NT2/D1 (cell line): ENCODE data around the gene UBC.
"Not testable (repeated sequence)": the region's sequence is repeated elsewhere in the genome, so short reads cannot be mapped to it uniquely, and the experiment has no call there.

Experiments
- DNase-seq: peaks from one replicate; pipeline ENCODE4 v3.0.0-alpha.2; 2011; ENCODE audit warnings: low read depth, low spot score
- H3K27me3 ChIP-seq: 2 replicates; pipeline ENCODE4 v1.6.0; 2011; ENCODE audit warnings: mild to moderate bottlenecking; ENCODE audit not compliant: insufficient read length, insufficient read depth
- H3K36me3 ChIP-seq: 2 replicates; pipeline ENCODE4 v1.6.1; 2011; ENCODE audit warnings: mild to moderate bottlenecking, low read length, mixed read lengths; ENCODE audit not compliant: insufficient read depth, insufficient read length
- H3K4me1 ChIP-seq: 2 replicates; pipeline ENCODE4 v1.5.1; 2011; ENCODE audit not compliant: insufficient read depth, insufficient read length
- H3K4me3 ChIP-seq: 2 replicates; pipeline ENCODE4 v1.5.1; 2011; ENCODE audit warnings: low read depth; ENCODE audit not compliant: insufficient read length
- H3K9ac ChIP-seq: 2 replicates; pipeline ENCODE4 v1.6.0; 2011; ENCODE audit warnings: low read depth; ENCODE audit not compliant: insufficient read length
- H3K9me3 ChIP-seq: 2 replicates; pipeline ENCODE4 v1.5.1; 2011; ENCODE audit warnings: mild to moderate bottlenecking, low read length; ENCODE audit not compliant: insufficient read depth
- SUZ12 ChIP-seq: IDR thresholded peaks from 2 replicates; pipeline ENCODE4 v1.6.1; 2011; ENCODE audit not compliant: insufficient read length, insufficient read depth; ENCODE audit errors: extremely low read depth
- YY1 ChIP-seq: IDR thresholded peaks from 2 replicates; pipeline ENCODE4 v1.6.1; 2011; ENCODE audit not compliant: insufficient read length, insufficient read depth
- ZNF274 ChIP-seq: IDR thresholded peaks from 2 replicates; pipeline ENCODE4 v1.6.1; 2011; ENCODE audit warnings: mild to moderate bottlenecking, low read depth, low read length

The UBC gene

DNA sequence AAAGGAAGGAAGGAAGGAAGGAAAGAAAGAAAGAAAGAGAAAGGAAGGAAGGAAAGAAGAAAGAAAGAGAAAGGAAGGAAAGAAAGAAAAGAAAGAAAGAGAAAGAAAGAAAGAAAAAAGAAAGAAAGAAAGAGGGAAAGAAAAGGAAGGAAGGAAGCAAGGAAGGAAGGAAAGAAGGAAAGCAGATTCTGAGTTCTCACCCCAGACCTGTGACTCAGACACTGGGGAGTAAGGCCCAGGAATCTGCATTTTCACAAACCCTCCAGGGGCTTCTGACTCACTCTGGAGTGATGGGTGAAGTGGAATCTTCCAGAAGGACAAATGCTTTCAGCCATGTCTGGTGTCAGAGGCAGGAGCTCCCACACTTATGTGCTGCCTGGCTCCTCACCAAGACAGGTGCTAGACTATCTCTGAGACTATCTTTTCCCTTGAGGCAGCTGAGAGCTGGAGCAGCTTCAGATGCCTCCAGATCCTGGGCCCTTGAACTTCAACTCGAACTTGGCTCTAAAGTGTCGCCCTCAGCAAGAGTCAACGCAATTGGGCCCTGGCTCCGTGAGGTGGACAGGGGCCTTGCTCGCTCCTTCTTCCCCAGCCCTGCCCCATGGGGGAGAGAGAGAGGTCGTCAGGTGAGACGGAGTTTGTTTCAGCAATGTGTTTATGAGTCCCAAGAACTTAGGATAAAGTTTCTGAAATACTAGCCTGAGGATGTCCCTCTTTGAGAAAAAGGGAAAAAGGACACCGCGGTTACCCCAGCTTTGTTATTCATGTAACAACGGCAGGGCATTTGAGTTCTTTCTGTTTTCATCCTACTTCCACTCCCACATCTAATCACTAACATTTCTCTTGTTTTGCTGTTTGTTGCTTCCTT lies 31.0 kb downstream of the UBC start:
- Histone ChIP-seq H3K9me3 (no peaks in the 10 kb centered on the region), H3K27me3 (no peaks in the 10 kb centered on the region), H3K4me1 (peaks cover 7% of the 10 kb centered on the region), H3K9ac (no peak overlapping the region), H3K36me3 (no peaks in the 10 kb centered on the region), H3K4me3 (no peak overlapping the region)
- TF ChIP-seq ZNF274 (no peak), SUZ12 (no peak)
- DNase-seq: no peak

DNA sequence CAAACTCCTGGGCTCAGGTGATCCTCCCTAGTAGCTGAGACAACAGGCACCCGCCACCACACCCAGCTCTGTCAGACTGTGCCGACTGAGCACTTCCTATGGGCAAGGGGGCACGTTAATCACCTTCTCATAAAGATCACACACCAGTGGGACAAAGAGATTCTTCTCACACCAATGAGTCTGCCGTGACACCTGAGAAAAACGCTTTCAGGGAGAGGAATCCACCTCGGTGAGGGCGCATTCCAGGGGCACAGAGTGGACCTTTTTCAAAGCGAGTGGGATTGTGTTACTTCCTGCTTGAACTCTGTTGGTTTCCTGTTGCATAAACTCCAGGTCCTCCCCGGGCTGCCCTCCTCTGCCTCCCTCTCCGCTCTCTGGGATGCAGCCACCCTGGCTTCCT lies 33.3 kb downstream of the UBC start:
- Histone ChIP-seq H3K9ac (no peak overlapping the region), H3K4me3 (no peak overlapping the region), H3K27me3 (no peaks in the 10 kb centered on the region), H3K4me1 (peaks cover 7% of the 10 kb centered on the region), H3K36me3 (no peaks in the 10 kb centered on the region), H3K9me3 (no peaks in the 10 kb centered on the region)
- TF ChIP-seq YY1 (no peak), SUZ12 (no peak), ZNF274 (no peak)
- DNase-seq: no peak

DNA sequence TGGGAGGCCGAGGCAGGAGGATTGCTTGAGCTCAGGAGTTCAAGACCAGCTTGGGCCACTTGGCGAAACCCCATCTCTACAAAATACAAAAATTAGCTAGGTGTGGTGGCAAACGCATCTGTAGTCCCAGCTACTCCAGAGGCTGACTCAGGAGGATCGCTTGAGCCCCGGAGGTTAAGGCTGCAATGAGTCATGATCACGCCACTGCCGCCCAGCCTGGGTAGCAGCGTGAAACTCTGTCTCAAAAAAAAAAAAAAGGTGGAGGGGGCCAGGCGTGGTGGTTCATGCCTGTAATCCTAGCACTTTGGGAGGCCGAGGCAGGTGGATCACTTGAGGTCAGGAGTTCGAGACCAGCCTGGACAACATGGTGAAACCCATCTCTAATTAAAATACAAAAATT lies 34.1 kb downstream of the UBC start:
- H3K4me1 ChIP-seq, H3K9ac ChIP-seq, H3K36me3 ChIP-seq, H3K9me3 ChIP-seq, H3K4me3 ChIP-seq, H3K27me3 ChIP-seq, DNase-seq: not testable (repeated sequence)

DNA sequence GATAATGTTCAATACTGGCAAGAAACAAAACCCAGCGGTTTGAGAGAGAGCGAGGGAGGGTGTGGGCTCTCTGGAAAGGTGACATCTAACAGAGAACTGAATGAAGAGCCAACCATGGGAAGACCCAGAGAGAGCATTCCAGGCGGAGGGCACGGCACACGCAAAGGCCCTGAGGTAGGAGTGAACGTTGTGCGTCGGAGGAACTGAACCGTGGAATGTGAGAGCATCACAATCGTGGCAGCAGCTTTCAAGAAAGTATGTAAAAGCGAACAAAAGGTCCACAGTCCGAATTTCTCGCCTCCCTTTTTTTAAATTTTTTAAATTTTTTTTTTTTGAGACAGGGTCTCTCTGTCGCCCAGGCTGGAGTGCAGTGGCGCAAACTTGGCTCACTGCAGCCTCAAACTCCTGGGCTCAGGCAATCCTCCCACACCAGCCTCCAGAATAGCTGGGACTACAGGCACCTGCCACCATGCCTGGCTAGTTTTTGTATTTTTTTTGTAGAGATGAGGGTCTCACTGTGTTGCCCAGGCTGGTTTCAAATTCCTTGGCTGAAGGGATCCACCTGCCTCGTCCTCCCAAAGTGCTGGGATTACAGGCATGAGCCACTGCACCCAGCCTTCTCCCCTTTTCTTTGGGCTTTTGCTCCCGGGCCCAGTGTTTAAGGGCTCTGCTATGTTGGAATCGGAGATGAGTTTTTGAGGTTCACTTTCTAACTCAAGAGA lies 35.5 kb downstream of the UBC start:
- Histone ChIP-seq H3K9me3 (no peaks in the 10 kb centered on the region), H3K9ac (no peak overlapping the region), H3K4me1 (peaks cover 3% of the 10 kb centered on the region), H3K36me3 (no peaks in the 10 kb centered on the region), H3K27me3 (no peaks in the 10 kb centered on the region), H3K4me3 (no peak overlapping the region)
- no peak for DNase-seq
- no peak for TF ChIP-seq YY1
- no peak for TF ChIP-seq ZNF274
- no peak for TF ChIP-seq SUZ12

DNA sequence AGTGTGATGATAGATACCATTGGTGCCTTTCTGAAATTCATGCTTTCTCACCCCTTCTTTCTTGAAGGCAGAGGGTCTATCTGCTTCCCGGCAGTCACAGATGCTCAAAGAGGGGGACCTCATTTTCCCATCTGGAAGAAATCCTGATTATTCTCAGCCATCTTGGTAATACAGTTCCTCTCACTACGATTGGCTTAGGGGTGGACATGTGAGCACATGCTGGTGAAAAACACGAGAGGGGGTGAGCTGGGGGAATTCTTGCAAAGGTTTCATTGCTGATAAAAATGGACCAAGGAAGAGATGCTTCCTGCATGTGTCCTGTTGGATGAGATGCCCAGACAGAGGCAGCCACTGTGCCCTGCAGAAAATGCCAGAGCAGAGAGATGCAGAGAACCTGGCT lies 37.0 kb downstream of the UBC start:
- no peak for TF ChIP-seq ZNF274
- TF ChIP-seq YY1: no peak
- TF ChIP-seq SUZ12: no peak
- no peaks in the 10 kb centered on the region for H3K9me3 ChIP-seq
- H3K4me1 ChIP-seq: peaks cover 3% of the 10 kb centered on the region
- H3K9ac ChIP-seq: no peak overlapping the region
- DNase-seq: no peak
- no peaks in the 10 kb centered on the region for H3K27me3 ChIP-seq
- H3K4me3 ChIP-seq: no peak overlapping the region
- H3K36me3 ChIP-seq: no peaks in the 10 kb centered on the region

DNA sequence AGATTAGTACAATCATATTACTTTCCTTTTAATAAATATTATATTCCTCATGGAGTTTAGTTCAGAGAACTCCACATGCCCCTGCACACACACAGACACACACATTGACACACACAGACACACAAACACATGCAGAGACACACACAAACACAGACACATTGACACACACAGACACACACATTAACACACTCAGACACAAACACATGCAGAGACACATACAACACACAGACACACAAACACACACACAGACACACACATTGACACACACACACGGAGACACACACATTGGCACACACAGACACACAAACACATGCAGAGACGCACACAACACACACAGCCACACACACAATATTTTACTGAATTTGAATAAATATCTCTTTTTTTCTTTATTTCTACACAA lies 38.3 kb downstream of the UBC start:
- H3K9ac ChIP-seq: no peak overlapping the region
- no peaks in the 10 kb centered on the region for H3K36me3 ChIP-seq
- no peaks in the 10 kb centered on the region for H3K27me3 ChIP-seq
- DNase-seq: no peak
- peaks cover 6% of the 10 kb centered on the region for H3K4me1 ChIP-seq
- TF ChIP-seq YY1 (no peak), ZNF274 (no peak), SUZ12 (no peak)
- H3K9me3 ChIP-seq: no peaks in the 10 kb centered on the region
- no peak overlapping the region for H3K4me3 ChIP-seq

DNA sequence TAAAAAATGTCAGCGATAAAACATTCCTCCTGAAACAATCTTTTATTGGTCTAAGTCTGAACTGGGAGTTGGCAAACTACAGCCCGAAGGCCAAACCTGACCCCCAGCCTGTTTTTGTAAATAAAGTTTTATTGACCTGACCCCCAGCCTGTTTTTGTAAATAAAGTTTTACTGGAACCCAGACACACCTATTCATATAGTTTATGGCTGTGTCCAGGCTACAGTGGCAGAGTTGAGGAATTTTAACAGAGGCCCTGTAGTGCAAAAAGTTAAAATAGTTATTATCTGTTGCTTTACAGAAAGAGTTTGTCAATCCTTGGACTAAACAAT lies 38.7 kb downstream of the UBC start:
- Histone ChIP-seq H3K36me3 (no peaks in the 10 kb centered on the region), H3K9ac (no peak overlapping the region), H3K9me3 (no peaks in the 10 kb centered on the region), H3K4me3 (no peak overlapping the region), H3K27me3 (no peaks in the 10 kb centered on the region), H3K4me1 (peaks cover 4% of the 10 kb centered on the region)
- no peak for DNase-seq
- TF ChIP-seq SUZ12: no peak
- no peak for TF ChIP-seq ZNF274
- no peak for TF ChIP-seq YY1
